BJ (cell line): ENCODE results near the gene EGFR. TPM values are rescaled to one million over a fixed set of nuclear protein-coding genes. Genes with fewer than 3 reads are reported as not detected.

Experiments used
- CTCF ChIA-PET: fragments of 350-600 bp; formaldehyde crosslinking; extraction: SDS; loops from one replicate; lab custom pipeline; 2021; ENCODE audit warnings: antibody characterized with exemption, inconsistent platforms; lab: Yijun Ruan, JAX
- POLR2A ChIA-PET: fragments of 300-600 bp; sonication (Branson Sonifier 250); formaldehyde crosslinking; extraction: SDS; loops from one replicate; lab custom pipeline; 2021; ENCODE audit warnings: antibody characterized with exemption; lab: Charles Lee
- DNase-seq: peaks from one replicate; pipeline ENCODE4 v3.0.0-alpha.2; 2011; ENCODE audit warnings: low read depth
- H3K27me3 ChIP-seq: 2 replicates; pipeline ENCODE4 v1.6.0; 2011; ENCODE audit warnings: low read length; ENCODE audit not compliant: control insufficient read depth, insufficient read depth
- H3K36me3 ChIP-seq: 2 replicates; pipeline ENCODE4 v1.5.1; 2011; ENCODE audit warnings: low read length; ENCODE audit not compliant: control insufficient read depth, insufficient read depth
- H3K4me3 ChIP-seq: 2 replicates; pipeline ENCODE4 v1.5.1; 2011; ENCODE audit warnings: low read depth, mild to moderate bottlenecking, control low read depth, low read length
- CTCF ChIP-seq: IDR thresholded peaks from 2 replicates; pipeline ENCODE4 v1.5.1; 2011; ENCODE audit warnings: low read depth, mild to moderate bottlenecking, control low read depth, inconsistent platforms, low read length, moderate library complexity; ENCODE audit not compliant: insufficient read depth
- polyA plus RNA-seq: library from polyadenylated mRNA; depleted of rRNA; stranded (reverse); fragments of >200 nt; gene quantifications from 2 replicates; pipeline ENCODE4 v1.2.3, GENCODE V29; 2011

The EGFR gene
- polyA plus RNA-seq, 1 experiment: 34.0 TPM

DNA sequence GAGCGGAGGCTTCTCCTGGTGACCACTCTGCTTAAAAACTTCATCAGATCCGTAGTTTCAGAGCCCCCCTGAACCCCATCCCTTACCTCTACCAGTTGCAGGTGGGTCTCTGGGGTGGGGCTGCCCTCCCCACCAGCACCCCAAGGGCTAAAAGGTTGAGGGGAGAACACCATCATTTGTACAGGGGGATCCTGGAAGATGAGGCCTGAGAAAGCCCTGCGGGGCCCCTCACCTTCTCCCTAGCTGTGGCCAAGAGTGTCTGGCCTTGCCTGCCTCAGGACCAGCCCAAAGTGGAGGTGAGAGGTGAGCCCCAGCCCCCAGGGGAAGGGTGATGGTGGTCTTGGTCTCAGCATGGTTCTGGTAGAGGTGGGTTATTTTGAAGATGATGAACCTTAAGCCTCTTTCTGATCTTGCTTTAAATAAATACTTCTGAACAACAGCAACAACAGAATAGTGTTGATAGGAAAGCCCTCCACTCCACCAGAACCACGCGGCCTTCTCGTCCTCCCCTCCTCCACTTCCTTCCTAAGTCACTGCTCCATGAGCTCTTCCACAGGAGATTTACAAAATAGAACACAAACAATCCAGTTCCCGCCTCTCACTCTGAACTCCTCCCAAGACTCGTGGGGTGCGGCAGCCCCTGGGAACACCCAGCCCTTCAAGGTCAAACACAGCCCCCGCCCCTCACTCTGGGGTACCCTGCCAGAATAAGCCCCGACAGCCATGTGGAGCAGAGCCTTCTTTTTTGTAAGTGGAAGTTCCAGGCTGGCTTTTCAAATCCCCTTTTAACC, 169.1 kb downstream of the EGFR start:
- DNase-seq: no peak
- peaks cover 9% of the 10 kb centered on the region for H3K36me3 ChIP-seq
- H3K4me3 ChIP-seq: no peak overlapping the region
- ChIA-PET POLR2A (no interaction called here), CTCF (interaction anchor here (0.6 kb wide), 1 partner anchor 113 kb away, joined by 3 read pairs; no protein-coding TSS in a partner anchor)
- H3K27me3 ChIP-seq: no peaks in the 10 kb centered on the region
- no peak for TF ChIP-seq CTCF

DNA sequence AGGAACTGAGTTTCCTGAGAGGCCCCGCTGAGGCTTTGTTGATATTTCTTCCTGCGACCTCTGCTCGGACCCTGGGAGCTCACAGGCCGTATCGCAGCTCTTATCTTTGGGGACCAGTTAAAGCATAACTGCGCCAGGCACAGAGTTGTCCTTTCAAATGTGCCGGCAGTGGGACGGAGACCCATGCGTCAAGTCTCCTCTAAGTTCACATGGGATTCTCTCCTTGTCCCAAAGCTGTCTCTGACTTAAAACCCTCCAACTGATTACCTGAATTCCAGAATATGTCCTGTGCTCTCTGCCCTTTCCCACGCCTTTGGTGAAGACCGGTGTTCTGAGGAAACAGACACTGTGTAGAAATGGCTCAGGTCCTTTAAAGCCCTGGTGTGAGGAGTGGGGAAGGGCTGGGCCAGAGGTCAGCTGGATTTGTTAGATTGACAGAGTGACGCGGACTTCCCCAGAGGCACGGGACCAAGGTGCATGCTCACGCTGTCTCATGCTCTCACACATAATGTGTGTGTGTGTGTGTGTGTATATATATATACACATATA, 169.8 kb downstream of the EGFR start:
- DNase-seq: no peak
- ChIA-PET POLR2A (no interaction called here), CTCF (interaction anchor here (1.1 kb wide), 1 partner anchor 67 kb away, joined by 4 read pairs; no protein-coding TSS in a partner anchor)
- H3K4me3 ChIP-seq: no peak overlapping the region
- peaks cover 9% of the 10 kb centered on the region for H3K36me3 ChIP-seq
- no peak for TF ChIP-seq CTCF
- H3K27me3 ChIP-seq: no peaks in the 10 kb centered on the region

DNA sequence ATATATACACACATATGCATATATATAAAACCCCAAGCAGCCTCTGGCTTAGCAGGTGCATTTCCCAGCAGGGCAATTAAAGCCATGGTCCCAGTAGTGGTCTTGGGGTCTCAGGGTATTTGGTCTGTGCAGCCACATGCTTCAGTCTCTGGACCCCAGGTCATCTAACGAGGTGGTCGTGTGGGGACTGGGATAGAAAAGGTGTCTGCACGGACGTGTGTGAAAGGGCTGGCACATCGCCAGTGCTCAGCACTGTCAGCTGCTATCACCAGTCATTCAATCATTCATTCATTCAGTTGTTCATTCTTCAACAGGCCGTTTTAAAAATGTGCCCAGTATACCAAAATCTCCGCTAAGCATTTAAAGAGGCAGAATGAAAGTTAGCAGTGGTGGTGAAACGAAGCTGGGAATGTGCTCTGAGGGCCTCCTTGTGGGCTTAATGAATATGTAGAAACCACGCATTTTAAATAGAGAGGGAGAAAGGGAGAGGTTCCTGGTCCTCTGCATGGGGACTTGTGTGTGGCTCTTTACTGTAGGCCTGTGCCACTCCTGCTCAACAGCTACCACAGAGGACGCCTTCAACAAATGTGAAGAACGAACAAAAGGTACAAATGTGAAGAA, 170.4 kb downstream of the EGFR start:
- no peak for TF ChIP-seq CTCF
- ChIA-PET CTCF (interaction anchor here (1.1 kb wide), 1 partner anchor 66 kb away, joined by 4 read pairs; no protein-coding TSS in a partner anchor), POLR2A (no interaction called here)
- DNase-seq: no peak
- Histone ChIP-seq H3K36me3 (peaks cover 9% of the 10 kb centered on the region), H3K27me3 (no peaks in the 10 kb centered on the region), H3K4me3 (no peak overlapping the region)

- no peak for TF ChIP-seq CTCF
- Histone ChIP-seq H3K27me3 (no peaks in the 10 kb centered on the region), H3K4me3 (no peak overlapping the region), H3K36me3 (peaks cover 9% of the 10 kb centered on the region)
- POLR2A ChIA-PET: no interaction called here
- CTCF ChIA-PET: no interaction called here
- no peak for DNase-seq
These were observed 171.1 kb downstream of the EGFR start for GRCh38 chr7:55189878-55190436.
